GM12873 (cell line): ENCODE measurements around the gene ACBD6.

Source experiments
- TF ChIP-seq, protein P1 (sequence below): IDR thresholded peaks from 2 replicates; pipeline ENCODE4 v1.5.1; 2012; ENCODE audit warnings: low read depth, mild to moderate bottlenecking, moderate library complexity, low read length, control low read depth; ENCODE audit not compliant: insufficient read depth; ENCODE audit errors: missing control alignments

The ACBD6 gene

DNA sequence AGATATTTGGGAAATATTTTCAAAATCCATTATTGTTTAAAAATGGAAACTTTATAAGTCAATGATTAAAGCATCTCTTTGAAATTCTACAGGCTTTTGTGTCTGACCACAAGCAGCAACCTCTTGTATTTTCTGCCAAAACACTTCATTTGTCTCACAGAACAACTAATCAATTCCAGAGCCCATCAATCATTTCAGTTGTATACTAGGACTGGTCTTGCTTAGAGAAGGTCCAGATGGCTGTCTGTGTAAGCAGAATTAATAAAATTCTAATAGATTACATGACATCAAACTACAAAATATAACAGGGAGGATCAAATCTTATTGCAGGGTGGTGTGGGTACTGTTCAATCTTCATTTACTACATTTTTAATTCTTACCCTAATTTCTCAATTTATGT is 76.4 kb downstream of the ACBD6 start:
- TF ChIP-seq, protein P1, sequence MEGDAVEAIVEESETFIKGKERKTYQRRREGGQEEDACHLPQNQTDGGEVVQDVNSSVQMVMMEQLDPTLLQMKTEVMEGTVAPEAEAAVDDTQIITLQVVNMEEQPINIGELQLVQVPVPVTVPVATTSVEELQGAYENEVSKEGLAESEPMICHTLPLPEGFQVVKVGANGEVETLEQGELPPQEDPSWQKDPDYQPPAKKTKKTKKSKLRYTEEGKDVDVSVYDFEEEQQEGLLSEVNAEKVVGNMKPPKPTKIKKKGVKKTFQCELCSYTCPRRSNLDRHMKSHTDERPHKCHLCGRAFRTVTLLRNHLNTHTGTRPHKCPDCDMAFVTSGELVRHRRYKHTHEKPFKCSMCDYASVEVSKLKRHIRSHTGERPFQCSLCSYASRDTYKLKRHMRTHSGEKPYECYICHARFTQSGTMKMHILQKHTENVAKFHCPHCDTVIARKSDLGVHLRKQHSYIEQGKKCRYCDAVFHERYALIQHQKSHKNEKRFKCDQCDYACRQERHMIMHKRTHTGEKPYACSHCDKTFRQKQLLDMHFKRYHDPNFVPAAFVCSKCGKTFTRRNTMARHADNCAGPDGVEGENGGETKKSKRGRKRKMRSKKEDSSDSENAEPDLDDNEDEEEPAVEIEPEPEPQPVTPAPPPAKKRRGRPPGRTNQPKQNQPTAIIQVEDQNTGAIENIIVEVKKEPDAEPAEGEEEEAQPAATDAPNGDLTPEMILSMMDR: no peak

- TF ChIP-seq, protein P1: no peak
These were observed 77.4 kb downstream of the ACBD6 start for GRCh38 chr1:180424848-180425457.

- TF ChIP-seq, protein P1: no peak
These were observed 80.8 kb downstream of the ACBD6 start for GRCh38 chr1:180421614-180422013.

DNA sequence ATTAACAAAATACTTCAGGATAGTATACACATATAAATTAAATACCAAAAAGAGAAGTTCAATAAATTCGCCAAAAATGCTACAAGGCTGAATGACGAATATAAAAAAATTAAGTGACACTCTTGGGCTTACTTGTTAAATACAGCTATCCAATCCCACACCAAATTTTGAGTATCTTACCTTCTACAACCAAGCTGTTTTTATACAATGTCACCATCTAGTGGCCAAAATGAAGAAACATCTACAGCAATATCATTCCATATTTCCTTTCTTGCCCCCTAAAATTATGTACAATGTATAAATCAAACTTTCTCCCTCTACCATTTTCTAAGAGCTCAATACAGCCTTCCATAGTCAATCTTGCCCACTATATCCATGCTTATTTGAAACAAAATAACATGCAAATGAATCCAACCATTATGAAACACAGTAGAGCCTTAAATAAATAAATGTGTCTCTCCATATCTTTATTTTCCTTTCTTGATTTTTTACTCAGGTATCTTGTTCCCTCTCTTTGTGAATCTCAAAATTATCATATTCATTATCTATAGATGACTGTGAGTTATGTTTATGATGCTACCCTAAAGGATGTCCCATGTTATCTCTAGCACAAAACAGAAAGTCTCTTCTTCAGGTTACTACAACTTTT is 86.3 kb downstream of the ACBD6 start:
- TF ChIP-seq, protein P1: peak; percentile 52

- TF ChIP-seq, protein P1: no peak
These were observed 87.0 kb downstream of the ACBD6 start for GRCh38 chr1:180415236-180415848.

- TF ChIP-seq, protein P1: no peak
These were observed 89.8 kb downstream of the ACBD6 start for GRCh38 chr1:180412583-180412982.

GRCh38 chr1:180407051-180407450 is 95.3 kb downstream of the ACBD6 start:
- TF ChIP-seq, protein P1: no peak
